IPS-NIHi11 (cell line): ENCODE data around the gene CAPN5.

Experiments
- DNase-seq: peaks from one replicate; pipeline ENCODE4 v3.0.0; 2012; ENCODE audit warnings: mixed read lengths, low spot score

Gene CAPN5

GRCh38 chr11:77065878-77066228 lies 918 bp upstream of the CAPN5 start:
- no peak for DNase-seq

- no peak for DNase-seq
Measured at GRCh38 chr11:77067861-77068443, 1.2 kb downstream of the CAPN5 start.

- no peak for DNase-seq
Measured at GRCh38 chr11:77068457-77069335, 1.9 kb downstream of the CAPN5 start.

DNA sequence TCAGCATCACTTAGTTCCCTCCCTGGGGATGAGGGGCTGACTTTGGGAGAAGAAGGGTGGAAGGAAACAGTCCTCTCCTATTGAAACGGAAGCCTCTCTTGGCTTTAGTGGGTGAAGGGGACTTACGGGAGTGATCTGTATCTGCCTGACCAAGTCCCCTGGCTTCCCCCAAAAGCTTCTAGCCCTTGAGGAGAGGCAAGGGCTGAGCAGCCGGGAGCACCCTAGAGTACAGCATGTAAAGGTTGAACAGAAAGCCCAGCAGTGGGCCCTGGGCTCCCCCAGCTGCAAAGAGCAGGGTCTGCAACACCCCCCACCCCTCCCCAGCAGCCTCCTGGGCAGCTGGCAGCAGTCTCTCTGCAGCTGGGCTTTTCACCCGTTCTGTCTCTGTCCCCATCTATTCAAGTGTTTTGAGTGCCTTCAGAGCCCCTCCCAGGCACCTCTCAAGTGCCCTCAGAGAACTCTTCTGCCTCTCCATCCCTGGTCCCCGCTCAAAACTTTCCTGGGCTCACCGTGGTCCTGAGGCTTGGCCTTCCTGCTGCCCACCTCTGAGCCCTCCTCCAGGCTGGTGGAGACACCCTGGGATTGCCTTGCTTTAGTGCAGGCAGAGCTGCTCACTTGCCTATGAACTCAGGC lies 2.7 kb downstream of the CAPN5 start:
- DNase-seq: no peak

DNA sequence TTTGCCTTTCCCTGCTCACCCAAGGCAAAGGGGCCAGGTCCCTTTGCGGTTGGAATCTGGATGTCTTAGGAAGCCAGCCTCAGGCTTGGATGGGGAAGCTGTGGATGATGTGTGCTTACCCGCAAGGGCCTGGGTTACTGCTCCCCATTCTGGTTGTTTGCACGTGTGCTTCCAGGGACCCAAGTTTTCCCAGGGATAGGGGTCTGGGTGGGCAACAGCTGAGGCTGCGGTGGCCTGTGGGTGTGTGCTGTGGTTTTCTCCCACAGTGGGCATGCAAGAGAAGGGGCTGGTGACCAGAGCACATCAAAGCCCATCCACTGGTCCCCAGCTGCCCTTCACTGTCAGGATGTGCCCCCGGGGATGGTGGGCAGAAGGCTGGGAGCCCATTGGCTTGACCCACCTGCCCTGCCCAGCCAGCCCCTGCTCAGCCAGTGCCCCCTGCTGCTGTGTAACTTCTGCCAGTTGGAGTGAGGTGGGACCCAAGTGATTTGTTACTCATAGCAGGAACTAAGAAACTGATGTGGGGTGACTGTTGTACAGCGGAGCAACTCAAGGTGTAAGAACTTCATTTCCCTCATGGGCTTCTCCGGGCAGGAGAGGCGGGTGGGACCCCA lies 3.3 kb downstream of the CAPN5 start:
- DNase-seq: no peak

DNA sequence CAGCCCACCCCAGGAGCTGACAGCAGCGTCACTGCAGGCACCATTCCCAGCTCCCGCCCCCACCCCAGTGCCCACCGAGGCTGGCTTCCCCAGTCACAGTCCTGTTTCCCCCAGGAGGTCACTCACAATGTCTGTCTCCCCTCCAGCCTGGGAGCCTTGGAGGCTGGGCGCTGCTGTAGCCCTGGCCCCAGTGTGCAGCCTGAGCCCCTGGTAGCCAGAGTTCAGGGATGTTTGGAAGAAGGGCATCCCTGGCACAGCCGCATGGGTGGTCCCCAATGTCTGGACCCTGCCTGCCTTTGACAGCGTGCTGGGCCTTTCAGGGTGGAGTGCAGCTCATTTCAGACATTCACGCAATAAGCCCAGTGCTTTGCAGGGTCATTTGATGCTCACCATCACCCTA lies 4.3 kb downstream of the CAPN5 start:
- DNase-seq: no peak

GRCh38 chr11:77071671-77072605 lies 5.2 kb downstream of the CAPN5 start:
- no peak for DNase-seq

- DNase-seq: no peak
Measured at GRCh38 chr11:77072851-77073327, 6.1 kb downstream of the CAPN5 start.

DNA sequence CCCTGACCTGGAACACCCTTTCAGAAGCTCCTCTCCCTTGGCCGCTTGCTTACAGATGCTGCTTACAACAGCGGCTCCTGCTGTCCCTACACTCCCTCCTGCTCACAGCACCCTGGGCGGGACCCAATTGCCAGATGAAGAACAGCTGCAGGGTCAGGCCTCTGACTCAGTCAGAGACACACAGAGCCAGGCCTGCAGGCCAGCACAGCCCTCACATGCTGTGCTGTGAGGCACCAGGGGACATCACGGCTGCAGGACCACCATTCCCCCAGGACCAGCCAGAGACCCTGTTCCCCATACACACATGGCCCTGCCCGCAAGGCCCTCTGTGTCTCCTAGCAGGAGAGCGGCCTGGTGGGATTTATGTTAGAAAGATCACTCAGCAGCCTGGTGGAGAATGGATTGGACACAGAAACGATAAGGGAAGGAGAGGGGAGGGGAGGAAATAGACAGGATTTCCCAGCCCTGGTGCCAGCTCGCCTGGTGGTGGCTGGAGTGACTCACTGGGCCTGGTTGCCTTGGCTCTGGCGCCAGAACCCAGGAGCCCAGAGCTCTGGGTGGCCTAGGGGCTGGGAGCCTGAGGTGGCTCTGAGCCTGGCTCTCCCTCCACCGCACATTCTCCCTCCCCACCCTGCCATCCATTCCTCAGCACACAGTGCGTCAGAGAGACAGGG lies 6.7 kb downstream of the CAPN5 start:
- DNase-seq: no peak

DNA sequence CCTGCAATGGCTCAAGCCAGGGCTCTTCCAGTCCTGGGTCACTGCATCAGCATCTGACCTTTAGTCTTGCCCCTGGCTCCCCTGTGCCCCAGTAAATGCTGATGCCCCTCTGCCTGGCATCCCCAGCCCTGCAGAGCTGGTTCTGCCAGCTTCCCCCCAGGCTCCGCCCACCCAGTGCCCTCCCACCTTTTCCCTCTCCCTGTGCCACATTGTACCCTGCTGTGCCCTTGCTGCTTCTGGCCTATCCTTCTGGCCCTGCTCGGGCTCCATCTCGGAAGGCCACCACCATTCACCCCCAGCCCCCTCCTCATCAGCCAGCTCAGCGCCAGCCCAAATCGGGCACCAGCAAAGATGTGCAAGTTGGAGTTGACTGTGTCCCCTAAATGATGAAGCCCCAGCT lies 7.4 kb downstream of the CAPN5 start:
- peak; percentile 45 for DNase-seq

DNA sequence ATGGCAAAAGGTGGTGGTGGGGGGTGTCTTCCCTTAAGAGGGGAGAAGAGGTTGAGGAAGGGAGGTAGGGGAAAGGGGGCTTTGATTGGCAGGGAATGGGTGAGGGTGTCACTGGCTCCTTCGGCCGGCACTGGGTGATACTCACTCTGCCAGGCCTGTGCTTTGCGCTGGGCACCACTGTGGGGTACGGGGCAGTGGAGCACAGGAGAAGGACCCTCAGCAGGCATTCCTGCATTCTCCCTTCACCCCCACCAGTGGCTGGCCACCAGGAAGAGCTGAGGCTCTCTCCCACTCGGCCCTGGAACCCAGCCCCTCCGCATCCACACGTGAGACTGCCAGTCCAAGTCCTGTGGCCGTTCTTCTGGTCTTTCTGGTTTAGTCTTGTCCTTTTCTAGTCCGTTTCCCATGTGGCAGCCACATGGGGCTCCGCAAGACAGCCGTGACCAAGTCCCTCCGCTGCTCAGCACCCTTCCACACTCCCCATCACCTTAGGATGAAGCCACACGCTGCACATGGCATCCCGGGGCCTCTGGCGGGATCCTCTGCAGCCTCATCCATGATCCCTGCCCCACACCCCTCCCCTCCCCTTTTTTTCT lies 8.0 kb downstream of the CAPN5 start:
- no peak for DNase-seq

GRCh38 chr11:77075425-77075905 lies 8.7 kb downstream of the CAPN5 start:
- no peak for DNase-seq

- DNase-seq: no peak
Measured at GRCh38 chr11:77079666-77080065, 12.9 kb downstream of the CAPN5 start.

- no peak for DNase-seq
Measured at GRCh38 chr11:77080643-77081210, 14.0 kb downstream of the CAPN5 start.

DNA sequence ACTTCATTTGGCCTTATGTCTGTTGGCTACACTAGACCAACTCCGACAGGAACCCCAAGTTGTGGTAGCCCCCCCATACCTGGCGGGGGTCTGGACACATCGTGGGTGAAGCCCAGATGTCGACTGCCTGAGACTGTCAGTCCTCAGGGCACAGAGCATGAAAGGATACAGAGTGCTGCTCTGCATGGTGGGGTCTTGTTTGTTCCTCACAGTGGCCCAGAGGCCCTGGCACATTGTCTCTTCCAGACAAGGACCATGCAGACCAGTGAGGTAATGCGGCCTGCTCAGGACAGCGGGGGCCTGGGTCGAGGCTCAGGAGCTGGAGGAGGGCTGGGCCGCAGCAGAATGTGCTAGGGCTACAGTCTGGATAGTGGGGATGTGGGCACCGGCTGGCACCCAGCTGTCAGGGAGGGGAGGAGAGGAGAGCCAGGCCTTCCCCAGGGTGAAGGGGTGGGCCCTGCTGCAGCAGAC lies 14.6 kb downstream of the CAPN5 start:
- DNase-seq: no peak

DNA sequence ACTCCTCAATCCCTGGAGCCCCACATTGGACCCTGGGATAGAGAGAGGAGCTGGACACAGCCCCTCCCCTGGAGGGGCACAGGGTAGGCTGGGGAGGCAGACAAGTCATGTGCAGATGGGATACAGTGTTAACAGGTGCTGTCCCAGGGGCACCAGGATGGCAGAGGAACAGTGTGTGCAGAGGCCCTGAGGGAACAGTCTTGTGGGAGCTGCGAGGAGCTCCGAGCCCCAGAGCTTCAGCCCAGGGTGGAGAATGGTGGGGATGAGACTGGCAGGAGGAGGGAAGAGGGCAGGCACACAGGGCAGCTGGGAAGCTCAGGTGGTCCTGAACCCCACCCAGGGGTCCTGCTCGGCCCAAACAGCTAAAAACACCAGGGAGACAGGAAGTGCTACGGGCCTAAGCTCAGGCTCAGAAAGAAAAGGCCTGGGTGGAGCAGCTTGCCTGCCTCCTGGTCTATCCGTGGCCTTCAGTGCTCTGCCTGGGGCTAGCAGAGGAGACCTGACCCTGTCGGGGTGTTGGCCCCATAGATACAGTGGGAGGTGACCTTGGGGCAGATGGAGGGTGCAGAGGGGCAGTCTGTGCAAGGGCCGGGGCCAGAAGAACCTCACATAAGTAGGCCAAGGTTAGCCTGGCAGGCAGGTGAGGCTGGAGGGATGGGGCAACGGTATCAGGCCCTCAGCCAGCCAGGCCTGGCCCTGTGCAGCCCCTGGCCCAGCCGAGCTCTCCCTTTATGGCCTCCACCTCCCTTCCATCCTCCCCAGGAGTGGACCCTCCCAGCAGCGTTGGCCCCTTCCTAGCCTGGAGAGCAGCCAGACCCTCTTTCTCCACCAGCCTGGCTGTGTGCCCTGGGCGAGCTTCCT lies 15.4 kb downstream of the CAPN5 start:
- DNase-seq: no peak

DNA sequence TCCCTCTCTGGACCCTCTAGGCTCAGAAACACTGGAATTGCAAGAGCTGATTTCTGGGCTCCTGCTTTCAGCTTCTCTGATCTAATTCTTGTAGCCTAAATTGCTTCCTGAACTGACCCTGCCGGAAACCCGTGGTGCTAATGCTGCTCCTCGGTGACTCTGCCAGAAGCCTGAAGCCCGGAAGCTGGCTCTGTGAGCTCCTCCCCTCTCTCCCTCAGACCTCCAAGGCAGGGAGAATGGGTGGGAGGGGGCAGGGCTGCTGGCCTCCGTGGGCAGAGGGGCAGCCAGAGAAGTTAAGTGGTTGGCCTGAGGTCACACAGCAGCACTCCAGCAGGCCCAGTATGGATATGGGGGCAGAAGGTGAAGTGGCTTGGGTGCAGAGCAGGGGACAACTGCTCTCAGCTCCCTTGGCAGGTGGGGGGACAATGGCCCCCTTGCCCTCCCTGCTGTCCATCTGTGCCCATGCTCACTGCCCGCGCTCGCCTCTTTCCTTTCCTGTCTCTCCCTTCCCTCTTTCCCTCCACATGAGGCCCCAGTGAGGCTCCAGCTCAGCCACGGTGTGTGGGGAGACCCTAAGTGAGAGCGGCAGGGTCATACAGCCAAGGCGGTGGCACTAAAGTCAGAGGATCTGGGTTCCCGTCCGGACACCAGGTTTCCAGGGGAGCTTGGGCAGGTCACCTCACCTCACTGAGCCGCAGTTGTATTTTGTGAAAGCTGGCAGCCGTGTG lies 16.2 kb downstream of the CAPN5 start:
- no peak for DNase-seq

DNA sequence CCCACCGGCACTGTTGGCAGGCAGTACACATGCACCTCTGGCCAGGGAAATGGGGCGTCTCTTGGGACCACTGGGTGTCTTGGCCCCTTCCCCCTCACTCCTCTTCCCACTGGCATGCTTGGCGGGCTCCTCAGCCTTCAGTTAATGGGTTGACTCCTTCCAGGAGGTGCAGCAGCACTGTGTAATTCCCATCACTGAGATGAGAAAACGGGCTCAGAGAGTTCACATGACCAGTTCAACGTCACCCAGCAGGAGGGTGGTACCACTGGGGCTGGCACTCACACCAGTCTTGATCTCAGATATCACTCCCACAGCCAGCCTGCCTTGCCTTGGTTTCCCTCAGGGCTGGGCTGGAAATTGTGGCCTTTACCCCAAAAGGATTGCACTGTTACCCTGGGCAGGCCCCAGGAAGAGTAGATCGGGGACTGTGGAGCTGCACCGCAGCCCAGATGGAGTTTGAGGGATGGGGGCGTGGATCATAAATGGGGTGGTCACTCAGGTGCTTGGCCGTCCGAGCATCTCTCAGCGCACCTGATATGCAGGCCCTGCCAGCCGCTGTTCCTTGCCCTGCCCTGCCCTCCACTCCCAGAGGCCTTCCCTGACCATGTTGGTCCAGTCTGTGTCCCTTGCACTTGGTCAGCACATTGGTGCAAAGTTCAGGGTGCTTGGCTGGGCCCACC lies 16.9 kb downstream of the CAPN5 start:
- no peak for DNase-seq
